NB4 (cell line): ENCODE results near the gene FICD.

Experiments used
- POLR2A ChIP-seq: IDR thresholded peaks from 2 replicates; pipeline ENCODE4 v1.6.1; 2011; ENCODE audit warnings: mild to moderate bottlenecking; ENCODE audit not compliant: insufficient read length; ENCODE audit errors: extremely low read depth
- TF ChIP-seq, protein P1 (sequence below): IDR thresholded peaks from one replicate; pipeline ENCODE4 v1.5.1; 2012; ENCODE audit warnings: low read depth, low read length

DNA sequence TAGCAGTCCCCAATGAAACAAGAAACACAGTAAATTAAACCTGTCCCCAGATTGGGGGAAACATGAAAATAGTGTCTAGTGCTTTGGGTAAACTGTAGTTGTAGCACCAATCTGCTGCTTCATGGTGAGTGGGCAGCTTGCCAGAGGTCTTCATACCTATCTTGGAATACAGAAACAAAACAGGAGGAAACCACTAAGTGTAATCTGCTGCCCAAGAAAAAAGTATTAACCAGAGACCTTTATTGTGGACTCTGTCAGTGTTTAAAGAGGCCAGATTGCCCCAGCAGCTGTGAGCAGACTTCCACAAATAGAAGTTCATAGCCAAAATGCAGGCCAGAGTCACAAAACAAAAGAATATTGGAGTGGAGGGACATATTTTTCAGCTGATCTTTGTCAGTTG lies 49.6 kb downstream of the FICD start:
- TF ChIP-seq POLR2A = no peak
- TF ChIP-seq, protein P1, sequence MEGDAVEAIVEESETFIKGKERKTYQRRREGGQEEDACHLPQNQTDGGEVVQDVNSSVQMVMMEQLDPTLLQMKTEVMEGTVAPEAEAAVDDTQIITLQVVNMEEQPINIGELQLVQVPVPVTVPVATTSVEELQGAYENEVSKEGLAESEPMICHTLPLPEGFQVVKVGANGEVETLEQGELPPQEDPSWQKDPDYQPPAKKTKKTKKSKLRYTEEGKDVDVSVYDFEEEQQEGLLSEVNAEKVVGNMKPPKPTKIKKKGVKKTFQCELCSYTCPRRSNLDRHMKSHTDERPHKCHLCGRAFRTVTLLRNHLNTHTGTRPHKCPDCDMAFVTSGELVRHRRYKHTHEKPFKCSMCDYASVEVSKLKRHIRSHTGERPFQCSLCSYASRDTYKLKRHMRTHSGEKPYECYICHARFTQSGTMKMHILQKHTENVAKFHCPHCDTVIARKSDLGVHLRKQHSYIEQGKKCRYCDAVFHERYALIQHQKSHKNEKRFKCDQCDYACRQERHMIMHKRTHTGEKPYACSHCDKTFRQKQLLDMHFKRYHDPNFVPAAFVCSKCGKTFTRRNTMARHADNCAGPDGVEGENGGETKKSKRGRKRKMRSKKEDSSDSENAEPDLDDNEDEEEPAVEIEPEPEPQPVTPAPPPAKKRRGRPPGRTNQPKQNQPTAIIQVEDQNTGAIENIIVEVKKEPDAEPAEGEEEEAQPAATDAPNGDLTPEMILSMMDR = no peak
